WTC11 (cell line): ENCODE data around the gene C19orf85. TPM values are rescaled to one million over a fixed set of nuclear protein-coding genes. Genes with fewer than 3 reads are reported as not detected.

Experiments
- ATAC-seq: fragments of 200-7000 bp; cut with Tn5 transposase; 2 replicates; pipeline ENCODE4 v1.10.0; 2021; ENCODE audit warnings: mild to moderate bottlenecking, moderate library complexity
- CTCF ChIA-PET: fragments of 300-600 bp; sonication (Branson Sonifier 250); formaldehyde crosslinking; loops from one replicate; lab custom pipeline; 2021; ENCODE audit warnings: antibody characterized with exemption; lab: Charles Lee
- POLR2A ChIA-PET: fragments of 350-600 bp; sonication (Branson Sonifier 250); formaldehyde crosslinking; loops from one replicate; lab custom pipeline; 2021; ENCODE audit warnings: antibody characterized with exemption; lab: Charles Lee
- DNase-seq: peaks from one replicate; pipeline ENCODE4 v3.0.0; 2021; ENCODE audit warnings: low spot score
- H3K27ac Mint-ChIP-seq: 2 replicates; pipeline ENCODE4 v1.8.0; 2021; ENCODE audit warnings: mixed read lengths
- H3K27me3 Mint-ChIP-seq: 2 replicates; pipeline ENCODE4 v1.8.0; 2021; ENCODE audit warnings: low read depth, mild to moderate bottlenecking, moderate library complexity, mixed read lengths
- H3K36me3 Mint-ChIP-seq: 2 replicates; pipeline ENCODE4 v1.8.0; 2021; ENCODE audit warnings: mixed read lengths
- H3K4me1 Mint-ChIP-seq: 2 replicates; pipeline ENCODE4 v1.8.0; 2022; ENCODE audit warnings: mixed read lengths
- H3K4me3 Mint-ChIP-seq: 2 replicates; pipeline ENCODE4 v1.8.0; 2021; ENCODE audit warnings: mild to moderate bottlenecking, moderate library complexity, mixed read lengths
- H3K9me3 Mint-ChIP-seq: 2 replicates; pipeline ENCODE4 v1.8.0; 2021; ENCODE audit warnings: mixed read lengths
- AR ChIP-seq: fragments of 250-450 bp; sonication (Bioruptor Pico); IDR thresholded peaks from 2 replicates; pipeline ENCODE4 v1.9.0; 2021; ENCODE audit warnings: mild to moderate bottlenecking
- CBFB ChIP-seq: sonication (generic); formaldehyde crosslinking; IDR thresholded peaks from 2 replicates; pipeline ENCODE4 v1.8.1; 2022; ENCODE audit warnings: mild to moderate bottlenecking, low read depth, missing genetic modification reagents
- CREM ChIP-seq: sonication (generic); formaldehyde crosslinking; IDR thresholded peaks from 2 replicates; pipeline ENCODE4 v1.8.1; 2022; ENCODE audit warnings: mild to moderate bottlenecking, missing genetic modification reagents, moderate library complexity
- ELF4 ChIP-seq: sonication (generic); formaldehyde crosslinking; IDR thresholded peaks from 2 replicates; pipeline ENCODE4 v1.8.1; 2022; ENCODE audit warnings: low read depth, mild to moderate bottlenecking, moderate library complexity, missing genetic modification reagents
- EMX1 ChIP-seq: fragments of 250-450 bp; sonication (Bioruptor Pico); IDR thresholded peaks from 2 replicates; pipeline ENCODE4 v1.8.0; 2021; ENCODE audit warnings: mild to moderate bottlenecking
- ERG ChIP-seq: fragments of 250-450 bp; sonication (Bioruptor Pico); IDR thresholded peaks from 2 replicates; pipeline ENCODE4 v1.8.0; 2021; ENCODE audit warnings: mild to moderate bottlenecking
- GABPB1 ChIP-seq: sonication (generic); formaldehyde crosslinking; IDR thresholded peaks from 2 replicates; pipeline ENCODE4 v1.8.1; 2023; ENCODE audit warnings: mild to moderate bottlenecking, missing genetic modification reagents
- MYBL2 ChIP-seq: sonication (generic); formaldehyde crosslinking; IDR thresholded peaks from 2 replicates; pipeline ENCODE4 v1.8.1; 2023; ENCODE audit warnings: mild to moderate bottlenecking, moderate library complexity, missing genetic modification reagents
- NR3C1 ChIP-seq: sonication (generic); formaldehyde crosslinking; conservative IDR thresholded peaks from 2 replicates; pipeline ENCODE4 v1.8.1; 2023; ENCODE audit warnings: low read depth, mild to moderate bottlenecking, missing genetic modification reagents
- PRDM15 ChIP-seq: sonication (generic); formaldehyde crosslinking; IDR thresholded peaks from 2 replicates; pipeline ENCODE4 v1.8.0; 2022; ENCODE audit warnings: missing genetic modification reagents
- PREB ChIP-seq: sonication (generic); formaldehyde crosslinking; IDR thresholded peaks from 2 replicates; pipeline ENCODE4 v1.8.1; 2022; ENCODE audit warnings: mild to moderate bottlenecking, missing genetic modification reagents, moderate library complexity, borderline replicate concordance
- SMAD3 ChIP-seq: sonication (generic); formaldehyde crosslinking; IDR thresholded peaks from 2 replicates; pipeline ENCODE4 v1.8.0; 2022; ENCODE audit warnings: missing genetic modification reagents, mild to moderate bottlenecking, borderline replicate concordance
- ZBTB21 ChIP-seq: sonication (generic); formaldehyde crosslinking; IDR thresholded peaks from 2 replicates; pipeline ENCODE4 v1.8.1; 2023; ENCODE audit warnings: mild to moderate bottlenecking, missing genetic modification reagents, borderline replicate concordance
- ZNF121 ChIP-seq: sonication (generic); formaldehyde crosslinking; IDR thresholded peaks from 2 replicates; pipeline ENCODE4 v1.8.0; 2023; ENCODE audit warnings: missing genetic modification reagents
- ZNF263 ChIP-seq: sonication (generic); formaldehyde crosslinking; IDR thresholded peaks from 2 replicates; pipeline ENCODE4 v1.8.1; 2022; ENCODE audit warnings: low read depth, mild to moderate bottlenecking, moderate library complexity, missing genetic modification reagents
- ZNF396 ChIP-seq: fragments of 250-450 bp; sonication (Bioruptor Pico); IDR thresholded peaks from 2 replicates; pipeline ENCODE4 v1.8.0; 2021; ENCODE audit warnings: mild to moderate bottlenecking, moderate library complexity, borderline replicate concordance
- ZNF532 ChIP-seq: fragments of 250-450 bp; sonication (Bioruptor Pico); IDR thresholded peaks from 2 replicates; pipeline ENCODE4 v1.9.0; 2021; ENCODE audit warnings: mild to moderate bottlenecking, borderline replicate concordance
- total RNA-seq: library from RNA; stranded (reverse); gene quantifications from 3 replicates; pipeline ENCODE4 v1.2.3, GENCODE V29; 2021

The C19orf85 gene
- total RNA-seq, 1 experiment from 2014 or later: 2.2 TPM

- TF ChIP-seq MYBL2 (CRISPR knock-in tag) (no peak), EMX1 (CRISPR knock-in tag) (no peak), PREB (CRISPR knock-in tag) (no peak)
- TF ChIP-seq, all 79 proteins: peak for 0
Measured at GRCh38 chr19:55435020-55435419, 29.5 kb downstream of the C19orf85 start (continued).

GRCh38 chr19:55434356-55434919 lies 30.1 kb downstream of the C19orf85 start:
- TF ChIP-seq PRDM15 (CRISPR knock-in tag) (no peak), CBFB (CRISPR knock-in tag) (no peak), ERG (CRISPR knock-in tag) (no peak), CREM (CRISPR knock-in tag) (no peak), ZNF121 (no peak), ZNF532 (CRISPR knock-in tag) (no peak), ZBTB21 (CRISPR knock-in tag) (no peak), SMAD3 (CRISPR knock-in tag) (no peak), GABPB1 (CRISPR knock-in tag) (no peak), ZNF396 (CRISPR knock-in tag) (no peak)
- no peak overlapping the region for H3K27ac Mint-ChIP-seq
- ChIA-PET POLR2A (no interaction called here), CTCF (no interaction called here)
- H3K4me1 Mint-ChIP-seq: no peaks in the 10 kb centered on the region; the same call in 1 of the 2 replicates
- no peaks in the 10 kb centered on the region; the same call in 1 of the 2 replicates for H3K36me3 Mint-ChIP-seq
- no peak overlapping the region for H3K4me3 Mint-ChIP-seq
- ATAC-seq (no peak), DNase-seq (no peak)
- H3K9me3 Mint-ChIP-seq: peaks cover 22% of the 10 kb centered on the region
- peaks cover 26% of the 10 kb centered on the region for H3K27me3 Mint-ChIP-seq

GRCh38 chr19:55433292-55433691 lies 31.3 kb downstream of the C19orf85 start:
- ChIA-PET POLR2A (no interaction called here), CTCF (no interaction called here)
- no peak overlapping the region for H3K27ac Mint-ChIP-seq
- H3K27me3 Mint-ChIP-seq: peaks cover 33% of the 10 kb centered on the region
- ATAC-seq: no peak
- H3K4me3 Mint-ChIP-seq: no peak overlapping the region
- peaks cover 22% of the 10 kb centered on the region for H3K9me3 Mint-ChIP-seq
- no peak for DNase-seq
- H3K36me3 Mint-ChIP-seq: no peaks in the 10 kb centered on the region; the same call in 1 of the 2 replicates
- H3K4me1 Mint-ChIP-seq: peaks cover 5% of the 10 kb centered on the region; the same call in 1 of the 2 replicates
- TF ChIP-seq ERG (CRISPR knock-in tag) (no peak), NR3C1 (no peak), ZNF263 (CRISPR knock-in tag) (no peak), ELF4 (CRISPR knock-in tag) (no peak), AR (CRISPR knock-in tag) (no peak)
